Measurements from ENCODE around the gene SPATA24.

The SPATA24 gene

GRCh38 chr5:139416651-139417050 is 12.8 kb upstream of the SPATA24 start:
- H3K4me3 ChIP-seq (replicated peaks in 1 of 2; ENCODE audit: low read depth in 2 of 2, low read length in 2 of 2): no peak overlapping the region
- DNase-seq (ENCODE audit: low read depth in 2 of 2): no peak
- TF ChIP-seq CTCF (IDR thresholded peaks at IDR 0.05; ENCODE audit: low read depth, low read length): no peak

- H3K4me3 ChIP-seq (replicated peaks in 1 of 2; ENCODE audit: low read depth in 2 of 2, low read length in 2 of 2): no peak overlapping the region
These were observed 12.0 kb upstream of the SPATA24 start for GRCh38 chr5:139415869-139416268.

GRCh38 chr5:139415221-139415861 is 11.5 kb upstream of the SPATA24 start:
- H3K4me3 ChIP-seq (replicated peaks in 1 of 2; ENCODE audit: low read depth in 2 of 2, low read length in 2 of 2): no peak overlapping the region
- DNase-seq (ENCODE audit: low read depth in 2 of 2): no peak
- no peak for TF ChIP-seq CTCF (IDR thresholded peaks at IDR 0.05; ENCODE audit: low read depth, low read length)

More at GRCh38 chr5:139415869-139416268, 12.0 kb upstream of the SPATA24 start:
- no peak for TF ChIP-seq CTCF (IDR thresholded peaks at IDR 0.05; ENCODE audit: low read depth, low read length)
- no peak for DNase-seq (ENCODE audit: low read depth in 2 of 2)

GRCh38 chr5:139414581-139415130 is 10.8 kb upstream of the SPATA24 start:
- H3K4me3 ChIP-seq (replicated peaks in 1 of 2; ENCODE audit: low read depth in 2 of 2, low read length in 2 of 2): no peak overlapping the region
- TF ChIP-seq CTCF (IDR thresholded peaks at IDR 0.05; ENCODE audit: low read depth, low read length): no peak
- DNase-seq (ENCODE audit: low read depth in 2 of 2): no peak

GRCh38 chr5:139413963-139414362 is 10.1 kb upstream of the SPATA24 start:
- no peak for TF ChIP-seq CTCF (IDR thresholded peaks at IDR 0.05; ENCODE audit: low read depth, low read length)
- DNase-seq (ENCODE audit: low read depth in 2 of 2): no peak
- H3K4me3 ChIP-seq (replicated peaks in 1 of 2; ENCODE audit: low read depth in 2 of 2, low read length in 2 of 2): no peak overlapping the region

- DNase-seq (ENCODE audit: low read depth in 2 of 2): no peak
- no peak overlapping the region for H3K4me3 ChIP-seq (replicated peaks in 1 of 2; ENCODE audit: low read depth in 2 of 2, low read length in 2 of 2)
- TF ChIP-seq CTCF (IDR thresholded peaks at IDR 0.05; ENCODE audit: low read depth, low read length): no peak
These were observed 9.3 kb upstream of the SPATA24 start for GRCh38 chr5:139413153-139413552.

Data from cardiac fibroblast (primary cell).